OCI-LY1 (cell line): Measurements from ENCODE around the gene TMEM53.

Experiments
- H2AFZ ChIP-seq: fragments of 200-600 bp; sonication (generic), shearing (Covaris generic); 2 replicates; pipeline ENCODE4 v1.6.0; 2014; ENCODE audit warnings: antibody characterized with exemption, mild to moderate bottlenecking, low read length
- H3F3A ChIP-seq: fragments of 200-600 bp; sonication (generic), shearing (Covaris generic); 2 replicates; pipeline ENCODE4 v1.6.0; 2014; ENCODE audit warnings: mild to moderate bottlenecking, antibody characterized with exemption, low read length, moderate library complexity; ENCODE audit not compliant: insufficient read depth
- H3K27ac ChIP-seq: fragments of 200-600 bp; sonication (generic); 2 replicates; pipeline ENCODE4 v1.5.1; 2014; ENCODE audit warnings: low read length, mixed run types, mild to moderate bottlenecking, low read depth; ENCODE audit not compliant: poor library complexity, severe bottlenecking
- H3K27me3 ChIP-seq: fragments of 200-600 bp; sonication (generic); 2 replicates; pipeline ENCODE4 v1.6.0; 2014; ENCODE audit warnings: antibody characterized with exemption, mild to moderate bottlenecking, low read length, moderate library complexity; ENCODE audit not compliant: insufficient read depth
- H3K36me3 ChIP-seq: fragments of 200-600 bp; sonication (generic); 2 replicates; pipeline ENCODE4 v1.6.1; 2014; ENCODE audit warnings: mild to moderate bottlenecking, antibody characterized with exemption, low read length, moderate library complexity, mixed read lengths; ENCODE audit not compliant: insufficient read depth
- H3K4me1 ChIP-seq: fragments of 200-600 bp; sonication (generic); 2 replicates; pipeline ENCODE4 v1.5.1; 2014; ENCODE audit warnings: mild to moderate bottlenecking, low read length, moderate library complexity; ENCODE audit not compliant: insufficient read depth, severe bottlenecking
- H3K4me2 ChIP-seq: fragments of 200-600 bp; sonication (generic), shearing (Covaris generic); 2 replicates; pipeline ENCODE4 v1.6.1; 2014; ENCODE audit warnings: low read length
- H3K4me3 ChIP-seq: fragments of 200-600 bp; sonication (generic); 2 replicates; pipeline ENCODE4 v1.5.1; 2014; ENCODE audit warnings: low read length, low read depth, mild to moderate bottlenecking, mixed read lengths; ENCODE audit not compliant: poor library complexity, severe bottlenecking
- H3K79me2 ChIP-seq: fragments of 200-600 bp; shearing (Covaris generic); 2 replicates; pipeline ENCODE4 v1.6.1; 2016; ENCODE audit warnings: mixed run types, low read length, mixed read lengths; ENCODE audit not compliant: insufficient read depth
- H3K9ac ChIP-seq: fragments of 200-600 bp; sonication (generic), shearing (Covaris generic); 2 replicates; pipeline ENCODE4 v1.6.1; 2014; ENCODE audit warnings: mild to moderate bottlenecking, low read length, mixed read lengths
- H3K9me2 ChIP-seq: fragments of 200-600 bp; sonication (generic), shearing (Covaris generic); 2 replicates; pipeline ENCODE4 v1.6.1; 2014; ENCODE audit warnings: low read depth, mild to moderate bottlenecking, low read length, mixed read lengths
- H3K9me3 ChIP-seq: fragments of 200-600 bp; shearing (Covaris generic); 2 replicates; pipeline ENCODE4 v1.6.1; 2014; ENCODE audit warnings: low read length, mixed read lengths
- H4K20me1 ChIP-seq: fragments of 200-600 bp; sonication (generic), shearing (Covaris generic); 2 replicates; pipeline ENCODE4 v1.6.0; 2016; ENCODE audit warnings: mild to moderate bottlenecking, low read length; ENCODE audit not compliant: insufficient read depth
- CTCF ChIP-seq: fragments of 200-600 bp; sonication (generic), shearing (Covaris generic); IDR thresholded peaks from 2 replicates; pipeline ENCODE4 v1.5.1; 2017; ENCODE audit warnings: mild to moderate bottlenecking, antibody characterized with exemption, low read length, moderate library complexity, mixed read lengths
- EZH2 ChIP-seq: fragments of 200-600 bp; sonication (generic), shearing (Covaris generic); IDR thresholded peaks from 2 replicates; pipeline ENCODE4 v1.8.0; 2017; ENCODE audit warnings: borderline replicate concordance, mixed run types, mild to moderate bottlenecking, antibody characterized with exemption, low read length, moderate library complexity, mixed read lengths

The TMEM53 gene

DNA sequence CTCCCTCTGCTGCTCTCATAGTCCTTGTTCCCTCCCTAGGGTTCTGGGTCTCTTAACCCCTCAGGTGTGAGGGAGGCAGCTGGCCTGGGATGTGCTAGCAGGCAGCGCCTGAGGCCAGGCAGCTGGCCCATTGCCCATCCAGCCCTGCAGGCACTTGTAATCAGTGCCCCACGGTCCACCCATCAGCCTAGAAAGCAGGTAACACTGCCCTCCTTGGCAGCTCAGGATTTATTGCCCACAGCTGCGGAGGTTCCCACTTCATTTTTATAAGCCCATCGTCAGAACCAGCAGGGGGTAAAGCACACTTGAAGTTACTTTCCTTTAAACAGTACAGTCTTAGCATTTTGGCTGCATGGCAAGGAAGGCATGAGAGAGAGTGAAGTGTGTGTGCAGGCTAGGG, 70.6 kb downstream of the TMEM53 start:
- H3K27me3 ChIP-seq: peaks cover 4% of the 10 kb centered on the region; the same call in 1 of the 2 replicates

More for the DNA sequence above, 70.6 kb downstream of the TMEM53 start:
- Histone ChIP-seq H3K79me2 (no peaks in the 10 kb centered on the region), H3K9me3 (no peaks in the 10 kb centered on the region), H2AFZ (no peak overlapping the region), H3F3A (no peaks in the 10 kb centered on the region), H4K20me1 (no peaks in the 10 kb centered on the region), H3K4me3 (no peak overlapping the region), H3K4me2 (no peak overlapping the region), H3K36me3 (no peaks in the 10 kb centered on the region), H3K4me1 (no peaks in the 10 kb centered on the region), H3K9ac (no peak overlapping the region), H3K9me2 (no peaks in the 10 kb centered on the region), H3K27ac (no peak overlapping the region)
- TF ChIP-seq EZH2 (no peak), CTCF (no peak)
